ENCODE measurements around the gene KCNH3.

The KCNH3 gene

DNA sequence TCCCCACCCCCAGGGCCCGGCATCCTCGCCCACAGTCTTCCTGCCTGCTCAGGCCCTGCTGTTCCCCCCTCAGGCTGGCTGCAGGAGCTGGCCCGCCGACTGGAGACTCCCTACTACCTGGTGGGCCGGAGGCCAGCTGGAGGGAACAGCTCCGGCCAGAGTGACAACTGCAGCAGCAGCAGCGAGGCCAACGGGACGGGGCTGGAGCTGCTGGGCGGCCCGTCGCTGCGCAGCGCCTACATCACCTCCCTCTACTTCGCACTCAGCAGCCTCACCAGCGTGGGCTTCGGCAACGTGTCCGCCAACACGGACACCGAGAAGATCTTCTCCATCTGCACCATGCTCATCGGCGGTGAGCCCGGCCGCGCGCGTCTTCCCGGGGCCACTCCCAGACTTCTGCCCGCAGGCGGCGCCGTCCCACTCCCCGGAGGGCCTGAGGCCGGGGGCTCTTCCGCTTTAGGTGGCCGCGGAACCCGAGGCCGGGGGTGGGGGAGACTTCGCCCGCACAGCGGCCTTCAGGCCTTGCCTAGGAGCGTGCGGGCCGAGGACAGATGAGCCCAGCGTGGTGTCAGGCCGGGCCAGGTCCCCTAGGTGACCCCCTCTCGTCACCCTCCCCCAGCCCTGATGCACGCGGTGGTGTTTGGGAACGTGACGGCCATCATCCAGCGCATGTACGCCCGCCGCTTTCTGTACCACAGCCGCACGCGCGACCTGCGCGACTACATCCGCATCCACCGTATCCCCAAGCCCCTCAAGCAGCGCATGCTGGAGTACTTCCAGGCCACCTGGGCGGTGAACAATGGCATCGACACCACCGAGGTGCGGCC is 10.2 kb downstream of the KCNH3 start:
- no peak for DNase-seq

DNA sequence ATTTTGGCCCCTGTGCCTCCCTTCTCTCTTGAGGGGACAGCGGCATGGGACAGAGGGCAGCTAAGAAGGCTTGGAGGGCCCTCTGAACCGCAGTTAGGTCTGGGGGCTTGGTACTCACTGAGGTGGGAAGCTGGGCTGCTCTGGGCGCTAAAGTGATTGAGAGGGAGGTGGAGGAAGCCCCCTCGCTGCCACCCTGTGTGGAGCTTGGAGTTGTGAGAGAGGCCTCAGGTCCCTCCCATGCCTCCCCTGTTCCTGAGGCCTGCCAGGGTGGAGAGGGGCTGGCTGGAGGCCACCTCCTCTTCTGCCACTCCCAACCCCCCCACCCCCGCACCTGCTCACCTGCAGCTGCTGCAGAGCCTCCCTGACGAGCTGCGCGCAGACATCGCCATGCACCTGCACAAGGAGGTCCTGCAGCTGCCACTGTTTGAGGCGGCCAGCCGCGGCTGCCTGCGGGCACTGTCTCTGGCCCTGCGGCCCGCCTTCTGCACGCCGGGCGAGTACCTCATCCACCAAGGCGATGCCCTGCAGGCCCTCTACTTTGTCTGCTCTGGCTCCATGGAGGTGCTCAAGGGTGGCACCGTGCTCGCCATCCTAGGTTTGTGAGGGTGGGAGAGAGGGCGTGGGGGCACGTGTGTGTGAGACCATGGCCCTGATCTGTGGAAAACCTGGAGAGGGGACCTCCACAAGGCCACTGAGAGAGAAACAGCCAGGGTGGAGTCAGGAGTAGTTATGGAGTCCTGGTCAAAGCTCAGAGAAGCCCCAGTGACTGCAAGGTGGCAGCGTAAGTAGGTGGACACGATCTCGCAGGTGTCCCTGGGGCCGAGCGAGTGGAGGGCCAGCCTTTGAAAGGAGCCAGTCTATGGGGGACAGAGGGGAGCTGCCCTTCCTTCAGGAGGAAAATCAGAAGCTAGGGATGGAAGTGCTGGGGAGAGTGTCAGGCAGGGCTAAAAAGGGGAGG is 11.2 kb downstream of the KCNH3 start:
- DNase-seq, result peak; percentile 84

DNA sequence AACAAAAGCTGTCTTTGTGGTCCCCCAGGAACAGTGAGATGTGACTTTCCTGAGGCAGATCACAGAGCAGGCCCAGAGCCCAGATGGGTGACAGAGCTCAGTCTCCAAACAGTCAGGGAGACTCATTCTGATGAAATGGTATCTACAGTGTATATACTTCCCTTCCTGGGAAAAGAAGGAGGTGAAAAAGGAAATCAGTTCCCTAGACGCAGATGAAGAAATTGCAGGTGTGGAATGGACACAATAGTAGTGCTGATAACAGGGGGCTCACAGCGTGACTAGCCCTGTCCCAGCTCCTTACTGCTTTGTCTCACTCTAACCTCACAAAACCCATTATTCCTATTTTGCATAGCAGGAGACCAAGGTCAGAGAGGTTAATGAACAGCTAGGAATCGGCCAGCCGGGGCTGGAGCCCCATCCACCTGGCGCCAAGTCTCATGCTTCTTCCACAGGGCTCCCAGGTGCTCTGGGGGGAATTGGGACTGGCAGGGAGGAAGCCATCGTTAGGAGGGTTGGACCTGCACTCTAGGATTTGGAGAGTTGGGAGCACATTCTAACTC is 11.9 kb downstream of the KCNH3 start:
- DNase-seq, result no peak

DNA sequence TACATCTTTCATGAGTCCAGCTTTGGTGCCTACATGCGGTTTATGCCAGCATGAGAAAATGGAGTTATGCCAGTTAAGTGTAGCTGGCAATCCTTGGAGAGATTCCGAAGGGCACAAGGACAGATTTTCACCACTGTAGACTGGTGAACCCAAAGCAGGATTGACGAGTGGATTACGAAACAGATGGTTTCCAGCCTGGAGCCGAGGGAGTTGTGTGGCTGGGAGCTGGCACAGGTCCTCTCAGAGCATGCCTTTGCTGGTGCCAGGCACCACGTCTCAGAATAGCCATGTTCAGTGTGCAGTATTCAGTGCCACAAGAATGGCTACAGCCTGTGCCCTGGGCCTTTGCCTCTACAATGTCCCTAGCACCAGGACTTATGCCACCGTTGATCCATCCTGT is 13.2 kb downstream of the KCNH3 start:
- DNase-seq, result no peak

DNA sequence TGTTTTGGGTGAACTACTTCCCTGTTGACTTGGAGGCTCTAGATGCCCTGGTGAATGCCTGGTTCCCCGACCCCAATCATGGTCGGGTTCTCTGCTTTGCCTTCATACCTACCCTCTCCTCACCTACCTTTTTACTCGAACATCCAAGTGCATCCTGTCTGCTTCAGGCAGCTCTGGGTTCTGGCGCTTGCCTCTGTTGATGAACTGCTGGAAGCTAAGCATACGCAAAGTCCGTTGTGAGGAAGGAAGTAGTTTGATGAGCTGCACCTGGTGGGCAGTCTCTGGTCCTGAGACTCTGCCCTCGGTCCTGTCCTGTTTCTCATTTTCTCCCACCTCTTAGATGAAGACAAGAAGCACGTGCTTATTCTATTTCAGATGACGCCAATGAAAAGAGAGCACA is 13.6 kb downstream of the KCNH3 start:
- no peak for DNase-seq

DNA sequence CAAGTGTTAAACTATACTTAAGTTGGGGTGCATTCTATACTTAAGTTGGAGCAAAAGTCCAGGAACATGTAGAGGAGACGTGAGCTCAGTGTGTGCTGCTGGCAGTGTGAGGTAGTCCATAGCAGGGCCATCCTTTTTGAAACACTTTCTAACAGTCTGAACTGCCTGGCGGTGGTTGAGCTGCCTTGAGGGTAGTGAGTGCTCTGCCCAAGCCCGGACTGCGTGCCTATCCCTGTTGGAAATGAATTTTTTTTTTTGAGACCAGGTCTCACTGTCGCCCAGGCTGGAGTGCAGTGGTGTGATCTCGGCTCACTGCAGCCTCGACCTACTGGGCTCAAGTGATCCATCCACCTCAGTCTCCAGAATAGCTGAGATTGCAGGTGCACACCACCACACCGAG is 14.1 kb downstream of the KCNH3 start:
- DNase-seq, result no peak

DNA sequence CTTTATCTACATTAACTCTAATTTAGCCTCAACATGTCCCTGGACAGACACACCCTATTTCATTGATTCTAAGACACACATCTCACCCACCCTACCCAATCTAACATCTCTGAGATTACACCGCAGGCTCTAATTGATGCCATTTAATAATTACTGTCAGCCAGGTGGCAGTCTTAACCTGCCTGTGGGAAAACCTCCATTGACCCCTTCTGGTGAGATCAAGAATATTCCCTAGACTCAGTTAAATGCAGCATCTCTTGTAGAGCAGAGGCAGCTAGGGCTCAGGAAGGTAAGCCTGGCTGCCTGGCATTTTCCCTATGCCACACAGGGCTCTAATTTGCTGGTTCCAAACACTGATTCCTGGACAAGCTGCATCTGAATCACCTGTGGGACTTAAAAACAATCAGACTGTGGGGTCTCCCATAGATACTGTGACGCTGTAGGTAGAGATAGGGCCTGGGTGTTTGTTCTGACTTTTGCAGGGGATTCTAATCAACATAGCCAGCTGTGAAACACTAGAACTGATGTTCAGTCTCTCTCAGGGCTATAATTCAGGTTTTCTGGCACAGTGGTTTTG is 14.8 kb downstream of the KCNH3 start:
- peak; percentile 27 for DNase-seq

DNA sequence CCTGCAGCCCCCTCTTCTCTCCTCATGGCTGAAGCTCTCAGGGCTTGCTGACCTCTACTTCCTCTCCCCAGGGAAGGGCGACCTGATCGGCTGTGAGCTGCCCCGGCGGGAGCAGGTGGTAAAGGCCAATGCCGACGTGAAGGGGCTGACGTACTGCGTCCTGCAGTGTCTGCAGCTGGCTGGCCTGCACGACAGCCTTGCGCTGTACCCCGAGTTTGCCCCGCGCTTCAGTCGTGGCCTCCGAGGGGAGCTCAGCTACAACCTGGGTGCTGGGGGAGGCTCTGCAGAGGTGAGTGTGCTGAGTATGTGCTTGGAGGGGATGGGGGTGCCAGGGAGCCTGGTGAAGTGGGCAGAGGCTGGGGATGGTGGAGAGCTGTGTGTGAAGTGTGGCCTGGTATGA is 15.4 kb downstream of the KCNH3 start:
- DNase-seq, result no peak

DNA sequence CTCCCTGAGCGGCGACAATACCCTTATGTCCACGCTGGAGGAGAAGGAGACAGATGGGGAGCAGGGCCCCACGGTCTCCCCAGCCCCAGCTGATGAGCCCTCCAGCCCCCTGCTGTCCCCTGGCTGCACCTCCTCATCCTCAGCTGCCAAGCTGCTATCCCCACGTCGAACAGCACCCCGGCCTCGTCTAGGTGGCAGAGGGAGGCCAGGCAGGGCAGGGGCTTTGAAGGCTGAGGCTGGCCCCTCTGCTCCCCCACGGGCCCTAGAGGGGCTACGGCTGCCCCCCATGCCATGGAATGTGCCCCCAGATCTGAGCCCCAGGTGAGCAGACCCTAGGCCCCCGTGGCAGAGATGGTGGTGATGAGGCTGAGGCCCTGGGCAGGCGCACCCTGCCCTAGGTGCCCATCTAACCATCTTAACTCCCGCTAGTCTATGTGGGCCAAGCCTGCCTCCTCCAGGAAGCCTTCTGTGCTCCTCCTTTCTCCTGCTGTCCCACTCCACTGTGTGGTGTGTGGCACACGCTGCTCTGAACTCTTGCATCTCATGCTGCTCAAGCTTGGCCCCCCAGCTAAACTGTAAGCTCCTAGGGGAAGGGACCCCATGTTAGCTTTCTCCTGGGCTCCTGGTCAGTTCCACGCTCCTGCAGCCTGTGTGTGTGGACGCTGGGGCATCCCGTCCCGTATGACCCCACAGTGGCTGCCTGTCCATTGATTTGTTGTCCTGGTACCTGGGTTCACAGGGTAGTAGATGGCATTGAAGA is 17.0 kb downstream of the KCNH3 start:
- no peak for DNase-seq

DNA sequence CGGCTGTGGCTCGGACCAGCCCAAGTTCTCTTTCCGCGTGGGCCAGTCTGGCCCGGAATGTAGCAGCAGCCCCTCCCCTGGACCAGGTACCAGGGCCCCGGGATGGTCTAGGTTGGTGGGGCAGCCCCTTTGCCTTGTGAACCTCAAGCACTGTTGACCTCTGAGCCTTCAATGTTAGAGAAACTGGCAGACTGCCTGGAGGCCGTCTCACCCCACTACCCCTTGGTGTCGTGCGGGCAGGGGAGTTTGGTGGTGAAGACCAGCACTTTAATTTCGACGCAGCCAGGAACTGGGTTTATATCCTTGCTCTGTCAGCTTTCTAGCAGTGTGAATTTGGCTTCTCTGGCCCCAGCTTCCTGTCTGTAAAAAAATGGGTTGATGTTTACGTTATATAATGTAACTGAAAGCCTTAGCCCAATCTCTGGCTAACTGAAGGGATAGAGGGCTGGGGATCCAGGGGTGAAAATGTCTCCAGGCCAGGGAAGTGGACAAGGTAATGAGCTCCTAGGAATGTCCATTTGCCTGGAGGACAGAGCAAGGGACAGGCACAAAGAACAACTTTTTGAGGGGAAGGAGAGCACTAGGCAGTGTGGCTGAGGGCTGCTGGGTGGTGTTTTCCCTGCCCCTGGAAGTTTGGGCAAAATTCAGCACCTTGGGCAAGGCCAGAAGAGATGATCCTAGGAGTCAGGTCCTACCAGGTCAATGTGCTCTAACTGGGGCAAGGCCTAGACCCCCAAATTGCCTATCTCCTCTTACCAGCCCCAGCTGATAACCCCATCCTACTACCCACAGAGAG is 17.8 kb downstream of the KCNH3 start:
- no peak for DNase-seq

DNA sequence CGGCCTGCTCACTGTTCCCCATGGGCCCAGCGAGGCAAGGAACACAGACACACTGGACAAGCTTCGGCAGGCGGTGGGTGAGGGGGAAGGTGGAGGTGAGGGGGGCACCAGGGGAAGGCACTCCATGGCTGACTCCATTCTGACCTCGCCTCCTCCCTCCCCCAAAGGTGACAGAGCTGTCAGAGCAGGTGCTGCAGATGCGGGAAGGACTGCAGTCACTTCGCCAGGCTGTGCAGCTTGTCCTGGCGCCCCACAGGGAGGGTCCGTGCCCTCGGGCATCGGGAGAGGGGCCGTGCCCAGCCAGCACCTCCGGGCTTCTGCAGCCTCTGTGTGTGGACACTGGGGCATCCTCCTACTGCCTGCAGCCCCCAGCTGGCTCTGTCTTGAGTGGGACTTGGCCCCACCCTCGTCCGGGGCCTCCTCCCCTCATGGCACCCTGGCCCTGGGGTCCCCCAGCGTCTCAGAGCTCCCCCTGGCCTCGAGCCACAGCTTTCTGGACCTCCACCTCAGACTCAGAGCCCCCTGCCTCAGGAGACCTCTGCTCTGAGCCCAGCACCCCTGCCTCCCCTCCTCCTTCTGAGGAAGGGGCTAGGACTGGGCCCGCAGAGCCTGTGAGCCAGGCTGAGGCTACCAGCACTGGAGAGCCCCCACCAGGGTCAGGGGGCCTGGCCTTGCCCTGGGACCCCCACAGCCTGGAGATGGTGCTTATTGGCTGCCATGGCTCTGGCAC is 18.5 kb downstream of the KCNH3 start:
- no peak for DNase-seq

DNA sequence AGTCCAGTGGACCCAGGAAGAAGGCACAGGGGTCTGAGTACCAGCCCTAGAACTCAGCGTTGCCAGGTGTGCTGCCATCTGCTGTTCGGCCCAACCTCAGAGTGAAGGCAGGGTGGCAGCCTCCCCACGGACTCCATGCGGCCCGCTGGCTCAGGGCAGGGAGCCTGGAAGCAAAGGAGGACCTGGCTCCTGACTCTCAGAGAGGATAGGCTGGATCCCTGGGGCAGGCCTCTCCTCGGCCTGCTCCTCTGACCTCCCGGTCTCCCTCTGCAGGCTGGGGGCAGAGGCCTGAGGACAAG is 19.0 kb downstream of the KCNH3 start:
- DNase-seq, result no peak

DNA sequence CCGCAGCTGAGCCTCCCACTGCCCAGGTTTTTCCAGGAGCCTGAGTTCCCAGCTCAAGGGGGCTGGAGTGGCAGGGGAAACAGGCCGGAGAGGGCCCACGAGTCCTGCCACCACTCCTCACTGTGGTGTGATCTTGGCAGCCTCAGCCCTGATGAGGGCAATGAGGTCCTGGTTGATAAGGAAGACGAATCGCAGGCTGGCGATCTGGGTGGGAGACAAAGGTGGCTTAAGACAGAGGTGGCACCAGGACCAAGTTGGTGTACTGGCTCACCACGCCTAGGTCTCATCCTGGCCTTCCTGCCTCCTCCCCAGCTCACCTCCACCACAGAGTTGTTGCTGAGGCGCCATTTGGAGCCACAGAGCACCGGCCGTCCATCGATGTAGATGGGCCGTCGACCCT is 19.7 kb downstream of the KCNH3 start:
- no peak for DNase-seq

DNA sequence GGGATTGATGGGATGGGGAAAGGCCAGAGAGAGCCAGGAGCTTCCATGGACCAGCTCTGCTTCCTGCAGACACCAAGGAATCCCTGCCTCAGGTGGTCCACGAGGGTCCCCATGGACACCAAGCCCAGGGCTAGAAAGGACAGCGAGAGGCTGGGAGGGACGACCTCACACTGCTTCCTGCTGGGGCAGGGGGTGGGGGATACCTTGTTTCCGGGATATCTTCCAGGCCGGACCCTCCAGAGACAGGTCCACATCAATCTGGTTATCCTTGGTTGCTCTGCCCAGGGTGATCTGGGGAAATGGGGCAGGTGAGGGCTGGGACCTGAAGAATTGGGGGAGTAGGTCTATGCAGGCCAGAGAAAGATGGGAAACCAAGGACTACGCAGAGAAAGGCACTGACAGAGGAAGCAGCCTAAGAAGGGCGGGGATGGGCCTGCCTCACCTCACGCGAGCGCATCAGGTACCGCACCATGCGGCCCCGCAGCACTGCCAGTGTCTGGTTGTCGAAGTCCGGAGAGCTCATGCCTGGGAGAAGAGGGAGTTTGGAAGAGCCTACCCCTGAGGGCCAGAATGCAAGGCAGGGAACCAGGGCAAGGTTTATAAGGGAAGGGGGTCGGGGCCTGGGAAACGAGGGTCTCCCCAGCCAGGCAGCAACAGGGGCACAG is 20.3 kb downstream of the KCNH3 start:
- DNase-seq, result no peak

DNA sequence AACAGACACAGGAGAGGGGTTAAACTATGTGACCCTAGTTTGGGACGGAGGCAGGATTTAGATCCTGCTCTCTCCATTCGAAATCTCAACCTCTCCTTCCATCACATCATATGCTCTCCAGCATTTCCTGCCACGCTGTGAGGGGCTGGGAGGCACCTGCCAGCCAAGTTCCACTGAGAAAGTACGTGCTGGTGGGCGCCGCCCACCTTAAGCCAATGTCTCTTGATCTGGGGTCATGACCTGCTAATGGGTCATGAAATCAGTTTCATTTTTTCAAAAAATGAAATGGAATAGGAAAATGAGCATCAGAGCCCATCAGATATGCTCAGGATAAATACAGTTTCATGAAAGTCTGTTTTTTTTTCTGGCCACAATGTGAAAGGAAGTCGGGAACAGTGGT is 21.9 kb downstream of the KCNH3 start:
- DNase-seq, result no peak

DNA sequence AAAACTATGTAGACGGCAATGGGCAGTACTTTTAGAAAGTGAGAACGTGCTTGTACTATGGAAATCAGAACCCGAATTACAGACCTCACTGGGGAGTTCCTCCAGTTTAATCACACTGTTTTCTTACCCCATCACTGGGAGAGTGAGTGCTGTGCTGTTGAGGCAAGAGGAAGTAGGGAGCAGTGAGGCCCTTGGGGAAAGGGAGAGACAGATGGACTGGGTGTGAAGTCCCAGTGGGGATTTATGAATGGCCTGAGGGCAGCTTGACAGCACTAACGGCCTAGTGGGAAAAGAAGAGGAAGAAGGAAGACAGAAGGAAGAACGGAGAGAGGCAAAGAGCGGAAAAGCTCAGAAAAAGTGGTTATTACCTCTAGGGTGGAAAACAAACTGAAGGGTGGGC is 23.4 kb downstream of the KCNH3 start:
- DNase-seq, result no peak

DNA sequence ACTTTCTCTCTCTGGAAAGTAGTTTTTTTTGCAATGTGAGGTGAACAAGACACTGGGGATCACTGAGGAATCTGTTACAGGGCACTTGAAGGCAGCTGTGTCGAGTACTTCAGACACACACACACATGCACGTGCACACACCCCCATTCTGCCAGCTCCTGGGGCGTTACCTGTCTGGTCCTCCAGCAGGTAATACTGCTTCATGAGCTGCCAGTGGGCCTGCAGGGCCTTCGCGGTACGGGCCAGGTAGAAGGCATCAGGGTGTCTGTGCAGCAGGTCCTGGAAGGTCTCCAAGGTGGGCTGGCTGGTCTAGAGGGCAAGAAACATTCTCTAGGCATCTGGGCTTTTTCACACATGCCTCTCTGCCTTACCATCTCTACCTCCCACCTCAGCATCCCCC is 24.0 kb downstream of the KCNH3 start:
- DNase-seq, result no peak

DNA sequence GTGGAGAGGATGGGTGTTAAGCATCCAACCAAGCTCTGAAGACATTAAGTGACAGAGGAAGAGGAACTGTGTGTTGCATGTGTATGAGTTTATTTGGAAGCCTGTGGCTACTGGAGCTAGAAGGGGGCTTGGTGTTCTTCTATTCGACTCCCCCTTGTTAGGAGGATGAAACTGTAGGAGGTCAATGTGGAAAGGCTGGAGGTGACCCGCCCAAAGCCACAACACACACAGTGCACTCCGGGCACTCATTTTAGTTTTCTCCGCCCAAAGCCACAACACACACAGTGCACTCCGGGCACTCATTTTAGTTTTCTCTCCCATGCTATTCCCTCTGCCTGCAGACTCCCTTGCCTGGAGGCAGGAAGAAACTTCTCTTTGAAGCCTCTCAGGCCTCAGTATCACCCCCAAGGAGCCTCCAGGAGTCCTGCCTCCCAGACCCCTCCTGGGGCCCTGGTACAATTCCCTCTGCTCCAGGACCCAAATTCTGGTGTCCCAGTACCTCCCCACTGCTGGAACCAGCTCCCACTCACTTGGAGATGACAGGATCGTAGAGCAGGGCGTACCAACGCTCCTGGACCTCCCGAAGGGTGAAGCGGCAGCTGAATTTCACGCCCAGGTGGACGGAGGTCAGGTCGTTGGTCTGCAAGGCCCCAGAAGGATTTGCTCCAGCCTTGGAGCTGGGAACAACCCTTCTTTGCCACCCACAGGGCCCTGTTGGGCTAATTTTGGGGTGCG is 25.3 kb downstream of the KCNH3 start:
- no peak for DNase-seq

DNA sequence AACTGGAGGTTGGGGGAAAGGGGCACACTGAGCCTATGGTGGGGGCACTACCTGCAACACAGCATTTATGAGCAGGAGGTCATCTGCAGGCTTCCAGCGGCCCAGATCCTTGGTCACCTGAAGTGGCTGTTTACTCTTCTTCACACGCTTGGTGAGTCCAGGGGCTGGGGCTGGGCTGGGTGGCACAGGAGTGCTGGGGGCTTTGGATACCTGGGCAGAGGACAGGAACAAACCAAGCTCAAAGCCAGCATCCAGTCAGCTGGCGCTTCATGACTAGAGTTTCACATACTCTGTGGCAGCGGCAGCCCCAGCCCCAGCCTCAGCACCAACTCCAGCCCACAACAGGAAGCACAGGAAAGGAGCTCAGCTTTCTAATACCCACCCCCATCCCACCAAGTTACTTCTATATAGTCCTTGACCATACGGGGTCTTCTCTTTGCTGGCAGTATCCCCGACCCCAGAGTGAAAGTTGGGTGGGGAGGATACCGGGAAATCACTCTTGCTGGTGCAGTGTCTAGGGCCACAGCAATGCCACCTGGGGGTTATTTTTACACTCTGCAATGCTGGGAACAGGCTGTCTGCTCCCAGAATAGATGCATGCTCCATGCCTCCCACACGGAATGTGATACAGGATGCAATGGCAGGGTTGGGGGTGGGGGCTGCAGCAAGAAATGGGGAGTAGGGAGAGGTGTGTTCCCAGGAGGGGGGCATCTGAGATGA is 26.0 kb downstream of the KCNH3 start:
- no peak for DNase-seq
